A673 (cell line): Measurements from ENCODE around the gene TUBA1A.
"Not testable (repeated sequence)": the region's sequence is repeated elsewhere in the genome, so short reads cannot be mapped to it uniquely, and the experiment has no call there.

Source experiments
- CTCF ChIP-seq: fragments of 300-800, 200-600 bp; sonication (generic); conservative IDR thresholded peaks from 2 replicates; pipeline ENCODE4 v1.5.1; 2017; ENCODE audit warnings: low read depth, mild to moderate bottlenecking, antibody characterized with exemption, low read length, moderate library complexity, mixed read lengths
- EZH2 ChIP-seq: fragments of 200-600 bp; sonication (generic); IDR thresholded peaks from 2 replicates; pipeline ENCODE4 v1.6.1; 2017; ENCODE audit warnings: borderline replicate concordance, low read depth, mild to moderate bottlenecking, mixed read lengths, antibody characterized with exemption, low read length; ENCODE audit not compliant: poor library complexity, severe bottlenecking

GRCh38 chr12:49136997-49137396 lies 51.9 kb downstream of the TUBA1A start:
- not testable (repeated sequence) for TF ChIP-seq CTCF, EZH2
